Right cardiac atrium (tissue), 5 donors: Measurements from ENCODE around the gene PSMB11. TPM values are rescaled to one million over a fixed set of nuclear protein-coding genes. Genes with fewer than 3 reads are reported as not detected.

Source experiments
- ATAC-seq, 2 donors: fragments of 200-7000 bp; cut with Tn5 transposase; one replicate each; pipeline versions ENCODE4 v1.8.0 to v1.9.1; 2020; ENCODE audit warnings: moderate library complexity in 2 of 2, mild to moderate bottlenecking in 1 of 2
- DNase-seq, 3 donors: peaks; one replicate each; pipeline ENCODE4 v3.0.0-alpha.2; 2020
- H3K27ac ChIP-seq: one replicate; pipeline ENCODE4 v1.5.1; 2013; ENCODE audit warnings: mild to moderate bottlenecking, low read length, control low read depth, moderate library complexity
- H3K27me3 ChIP-seq: one replicate; pipeline ENCODE4 v1.6.1; 2013; ENCODE audit not compliant: control insufficient read depth, insufficient read depth
- H3K4me1 ChIP-seq: one replicate; pipeline ENCODE4 v1.6.1; 2013; ENCODE audit warnings: low read length; ENCODE audit not compliant: control insufficient read depth, insufficient read depth
- H3K4me3 ChIP-seq: one replicate; pipeline ENCODE4 v1.5.1; 2013; ENCODE audit warnings: low read length, control low read depth
- H3K9me3 ChIP-seq: one replicate; pipeline ENCODE4 v1.6.1; 2013; ENCODE audit warnings: low read length; ENCODE audit not compliant: control insufficient read depth
- WGBS: extraction: QIAGEN DNeasy Blood & Tissue Kit; methylation state at CpG from one replicate; pipeline ENCODE4 v1.1.7; 2013; 5-methylcytosine and 5-hydroxymethylcytosine counted together
- intact Hi-C, 4 donors: fragments of 100-400 bp; cut with DNase I; formaldehyde crosslinking; loops; one replicate each; pipeline versions ENCODE4 v1.11.0 to v1.14.0; 2022 to 2023
- long read RNA-seq, 4 donors: library from polyadenylated mRNA; unstranded; transcript quantifications; one replicate each; pipeline ENCODE4 v2.0.0, GENCODE V29; 2020 to 2021
- polyA plus RNA-seq: library from polyadenylated mRNA; stranded (reverse); fragments of 200-250 nt; gene quantifications from one replicate; pipeline ENCODE4 v1.2.3, GENCODE V29; 2013
- total RNA-seq, 4 donors: library from RNA; stranded (reverse); fragmentation: NEBNext Ultra II Directional; extraction: Animal tissue kit (Norgen Biotek cat#: 25700); gene quantifications; one replicate each; pipeline ENCODE4 v1.2.1, GENCODE V29; 2021
- donor health status: healthy with polysubstance abuse.
- donor health status: DM: no; HTN: yes; CAD: no.
- donor health status: DM: no; HTN: no; CAD: no.
- donor health status: DM: no; HTN: yes; CAD: no; lungs with severe emphysema.
- donor health status: DM: yes; HTN: yes; CAD: no.

PSMB11 gene, protein sequence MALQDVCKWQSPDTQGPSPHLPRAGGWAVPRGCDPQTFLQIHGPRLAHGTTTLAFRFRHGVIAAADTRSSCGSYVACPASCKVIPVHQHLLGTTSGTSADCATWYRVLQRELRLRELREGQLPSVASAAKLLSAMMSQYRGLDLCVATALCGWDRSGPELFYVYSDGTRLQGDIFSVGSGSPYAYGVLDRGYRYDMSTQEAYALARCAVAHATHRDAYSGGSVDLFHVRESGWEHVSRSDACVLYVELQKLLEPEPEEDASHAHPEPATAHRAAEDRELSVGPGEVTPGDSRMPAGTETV
- not detected for total RNA-seq
- not detected for polyA plus RNA-seq
- long read RNA-seq, donor 1 = 0 reads
- long read RNA-seq, donor 2 = 0 reads
- long read RNA-seq, donor 3 = 0 reads
- long read RNA-seq, donor 4 = 0 reads

DNA sequence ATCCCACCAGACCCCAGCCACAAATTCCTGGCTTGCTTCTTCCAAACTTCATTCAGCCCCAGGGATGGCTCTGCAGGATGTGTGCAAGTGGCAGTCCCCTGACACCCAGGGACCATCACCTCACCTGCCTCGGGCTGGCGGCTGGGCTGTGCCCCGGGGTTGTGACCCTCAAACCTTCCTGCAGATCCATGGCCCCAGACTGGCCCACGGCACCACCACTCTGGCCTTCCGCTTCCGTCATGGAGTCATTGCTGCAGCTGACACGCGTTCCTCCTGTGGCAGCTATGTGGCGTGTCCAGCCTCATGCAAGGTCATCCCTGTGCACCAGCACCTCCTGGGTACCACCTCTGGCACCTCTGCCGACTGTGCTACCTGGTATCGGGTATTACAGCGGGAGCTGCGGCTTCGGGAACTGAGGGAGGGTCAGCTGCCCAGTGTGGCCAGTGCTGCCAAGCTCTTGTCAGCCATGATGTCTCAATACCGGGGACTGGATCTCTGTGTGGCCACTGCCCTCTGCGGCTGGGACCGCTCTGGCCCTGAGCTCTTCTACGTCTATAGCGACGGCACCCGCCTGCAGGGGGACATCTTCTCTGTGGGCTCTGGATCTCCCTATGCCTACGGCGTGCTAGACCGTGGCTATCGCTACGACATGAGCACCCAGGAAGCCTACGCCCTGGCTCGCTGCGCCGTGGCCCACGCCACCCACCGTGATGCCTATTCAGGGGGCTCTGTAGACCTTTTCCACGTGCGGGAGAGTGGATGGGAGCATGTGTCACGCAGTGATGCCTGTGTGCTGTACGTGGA is at the start of gene PSMB11:
PSMB11 (plus strand) TSS at position 51 of the 804 bp plus-strand sequence; CDS start at position 65, 14 bp downstream.
- 95% methylated on average over 36 of the region's 36 CpGs for WGBS
- DNase-seq (no peak), ATAC-seq (no peak)
- intact Hi-C loops = no loop called here
- H3K9me3 ChIP-seq = no peaks in the 10 kb centered on the region
- no peaks in the 10 kb centered on the region for H3K27me3 ChIP-seq
- H3K4me3 ChIP-seq = no peak within 1 kb of the TSS
- H3K4me1 ChIP-seq = peaks cover 4% of the 10 kb centered on the region
- H3K27ac ChIP-seq = no peak within 1 kb of the TSS

DNA sequence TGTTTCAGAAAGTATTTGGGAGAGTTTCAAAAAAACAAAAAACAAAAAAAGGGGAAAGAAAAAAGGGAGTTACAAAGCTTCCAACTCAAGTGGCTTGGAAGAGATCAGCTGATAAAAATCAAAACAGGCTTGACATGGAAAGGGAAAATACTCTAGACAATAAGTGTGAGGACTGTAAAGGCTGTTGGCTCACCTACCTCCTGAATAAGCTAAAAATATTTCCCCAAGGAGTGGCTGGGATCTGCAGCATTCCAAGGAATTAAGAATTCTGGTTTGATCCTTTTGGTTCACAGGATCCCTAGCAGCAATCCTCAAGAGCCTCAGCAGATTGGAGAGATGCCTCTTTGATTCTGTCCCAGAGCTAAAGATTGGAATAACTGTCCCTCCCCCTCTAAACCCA is 48.5 kb upstream of the PSMB11 start:
- no peak for DNase-seq
- Histone ChIP-seq H3K4me3 (no peak overlapping the region), H3K4me1 (no peaks in the 10 kb centered on the region), H3K9me3 (no peaks in the 10 kb centered on the region), H3K27ac (no peak overlapping the region), H3K27me3 (no peaks in the 10 kb centered on the region)
- intact Hi-C loops = no loop called here
- ATAC-seq = no peak

DNA sequence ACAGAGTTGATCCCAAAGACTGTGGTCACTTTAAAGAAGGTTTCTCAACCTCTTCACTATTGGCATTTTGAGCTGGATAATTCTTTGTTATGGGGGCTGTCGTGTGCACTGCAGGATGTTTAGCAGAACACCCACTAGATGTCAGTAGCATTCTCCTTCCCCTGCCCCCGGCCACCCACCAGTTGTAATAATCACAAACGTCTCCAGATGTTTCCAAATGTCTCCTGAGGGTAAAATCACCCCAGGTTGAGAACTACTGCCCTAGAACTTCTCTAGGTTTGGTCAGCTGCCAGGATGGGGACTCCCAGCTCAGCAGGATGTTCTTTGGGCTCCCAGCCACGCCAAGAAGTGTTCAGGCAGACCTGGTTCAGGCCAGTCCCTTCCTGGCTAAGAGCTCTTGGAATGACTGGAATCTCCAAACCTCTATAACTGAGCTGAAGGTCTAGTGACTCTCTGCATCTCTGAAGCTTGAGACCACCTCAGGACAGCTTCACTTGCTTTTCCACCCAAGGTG is 47.2 kb upstream of the PSMB11 start:
- Histone ChIP-seq H3K4me3 (no peak overlapping the region), H3K27me3 (no peaks in the 10 kb centered on the region), H3K9me3 (no peaks in the 10 kb centered on the region), H3K27ac (no peak overlapping the region), H3K4me1 (peaks cover 2% of the 10 kb centered on the region)
- WGBS = 7% methylated on average over 4 of the region's 4 CpGs
- ATAC-seq = peak; percentile 36 to 65
- DNase-seq = no peak
- intact Hi-C loops = no loop called here

DNA sequence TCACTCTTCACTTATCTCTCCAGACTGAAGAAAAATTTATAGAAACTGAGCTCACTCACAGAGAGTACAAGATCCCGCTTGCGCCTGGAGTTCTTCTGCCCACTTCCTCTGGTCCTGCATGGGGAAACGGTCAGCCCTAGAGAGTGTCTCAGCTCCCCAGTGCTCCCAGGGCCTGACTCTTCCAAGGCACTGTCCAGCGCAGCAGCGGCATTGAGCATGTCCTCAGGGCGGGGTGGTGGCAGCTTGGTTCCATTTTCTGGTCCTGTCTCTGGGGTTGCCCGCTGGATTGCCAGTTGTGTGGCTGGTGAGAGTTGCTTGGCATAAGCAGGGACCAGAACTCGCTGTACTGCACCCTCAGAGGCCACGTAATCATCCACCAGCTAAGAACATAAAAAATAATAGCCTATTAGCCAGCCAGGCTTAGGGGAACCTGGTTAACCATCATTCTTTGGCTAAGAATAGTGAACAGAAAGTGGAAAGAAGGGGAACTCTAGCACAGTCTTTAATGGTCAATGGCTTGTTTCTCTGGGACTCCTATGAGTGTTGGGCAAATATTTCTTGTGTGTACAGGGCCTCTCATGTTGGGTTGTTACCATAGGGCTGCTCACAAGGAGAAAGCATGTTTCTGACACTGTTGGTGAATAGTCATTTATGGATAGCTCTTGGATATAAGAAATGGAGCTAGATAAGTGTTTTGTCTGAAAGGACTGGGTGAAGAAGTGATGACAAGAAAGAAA is 46.0 kb upstream of the PSMB11 start:
- Histone ChIP-seq H3K27me3 (no peaks in the 10 kb centered on the region), H3K4me3 (no peak overlapping the region), H3K4me1 (peaks cover 2% of the 10 kb centered on the region), H3K27ac (no peak overlapping the region), H3K9me3 (no peaks in the 10 kb centered on the region)
- no peak for DNase-seq
- WGBS = 91% methylated on average over 9 of the region's 9 CpGs
- no peak for ATAC-seq
- intact Hi-C loops = no loop called here

DNA sequence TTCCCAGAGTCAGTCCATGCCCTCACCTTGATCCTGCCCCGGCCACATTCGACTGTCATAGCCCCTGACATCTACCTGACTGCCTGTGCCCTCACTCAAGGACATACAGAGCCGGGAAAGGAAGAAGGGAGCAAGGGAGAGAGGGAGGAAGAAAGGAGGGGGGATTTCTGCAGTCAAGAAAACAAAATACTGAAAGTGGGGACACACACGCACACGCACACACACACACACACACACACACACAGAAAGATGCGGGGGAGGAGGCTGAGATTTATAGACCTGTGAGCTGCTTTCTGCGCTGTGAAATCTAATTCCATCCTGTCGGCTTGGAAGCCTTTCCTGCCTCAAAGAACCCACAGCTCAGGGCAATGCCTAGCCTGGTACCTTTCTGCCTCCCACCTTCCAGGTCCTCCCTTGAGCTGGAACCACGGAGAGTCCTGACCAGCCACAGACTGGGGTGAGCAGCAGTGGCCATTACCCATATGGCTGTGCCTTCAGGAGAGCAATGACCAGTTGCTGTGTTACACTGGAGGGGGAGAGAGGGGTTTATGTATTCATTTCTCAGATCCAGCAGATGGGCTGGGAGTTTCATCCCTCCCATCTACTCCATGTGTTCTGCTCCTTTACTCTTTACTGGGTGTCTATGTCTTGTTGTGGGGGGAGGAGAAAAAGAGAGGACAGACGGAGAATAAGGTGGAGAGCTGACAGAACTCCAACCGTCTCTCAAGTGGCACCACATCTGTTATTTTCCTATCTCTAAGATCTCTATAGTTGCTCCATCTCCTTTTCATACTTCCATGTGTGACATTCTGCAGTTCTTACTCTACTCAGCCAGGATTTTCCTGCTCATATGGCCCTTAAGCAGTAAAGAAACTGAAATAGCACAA is 45.0 kb upstream of the PSMB11 start:
- Histone ChIP-seq H3K27ac (no peak overlapping the region), H3K9me3 (no peaks in the 10 kb centered on the region), H3K4me3 (no peak overlapping the region), H3K4me1 (peaks cover 2% of the 10 kb centered on the region), H3K27me3 (no peaks in the 10 kb centered on the region)
- ATAC-seq (no peak), DNase-seq (no peak)
- WGBS = 76% methylated on average over 11 of the region's 11 CpGs
- intact Hi-C loops = no loop called here

DNA sequence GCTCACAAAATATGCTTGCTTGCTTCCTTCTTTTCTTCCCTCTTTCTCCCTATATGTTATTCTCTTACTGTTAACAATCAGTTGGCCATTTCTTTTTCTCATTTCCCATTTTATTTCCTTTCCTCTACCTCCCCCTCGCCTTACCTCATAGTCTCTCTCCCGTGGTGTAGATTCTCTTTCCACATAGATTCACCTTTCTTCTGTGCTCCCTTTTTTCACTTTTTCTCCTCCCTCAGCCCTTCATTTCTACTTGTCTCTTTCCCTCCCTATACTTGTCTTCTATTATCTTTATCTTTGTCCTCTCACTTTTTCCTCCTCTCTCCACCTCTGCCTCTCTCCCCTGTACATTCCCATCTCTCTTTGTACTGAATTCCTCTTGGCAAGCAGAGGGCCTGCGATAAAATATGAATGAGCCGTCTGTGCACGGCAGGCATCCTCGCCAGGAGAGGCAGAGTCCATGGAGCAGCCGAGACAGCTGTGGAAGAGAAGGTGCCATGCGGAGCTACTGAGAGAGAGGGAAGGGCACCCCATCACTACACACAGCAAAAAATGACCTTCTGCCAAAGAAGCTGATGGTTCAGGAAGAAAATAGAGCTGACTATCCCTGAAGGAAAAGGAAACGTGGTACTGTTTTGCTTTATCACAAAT is 44.2 kb upstream of the PSMB11 start:
- Histone ChIP-seq H3K27me3 (no peaks in the 10 kb centered on the region), H3K4me1 (peaks cover 2% of the 10 kb centered on the region), H3K4me3 (no peak overlapping the region), H3K9me3 (no peaks in the 10 kb centered on the region), H3K27ac (no peak overlapping the region)
- peak in 1 of 2 donors; percentile 40 for ATAC-seq
- WGBS = 56% methylated on average over 9 of the region's 9 CpGs
- no peak for DNase-seq
- intact Hi-C loops = no loop called here

DNA sequence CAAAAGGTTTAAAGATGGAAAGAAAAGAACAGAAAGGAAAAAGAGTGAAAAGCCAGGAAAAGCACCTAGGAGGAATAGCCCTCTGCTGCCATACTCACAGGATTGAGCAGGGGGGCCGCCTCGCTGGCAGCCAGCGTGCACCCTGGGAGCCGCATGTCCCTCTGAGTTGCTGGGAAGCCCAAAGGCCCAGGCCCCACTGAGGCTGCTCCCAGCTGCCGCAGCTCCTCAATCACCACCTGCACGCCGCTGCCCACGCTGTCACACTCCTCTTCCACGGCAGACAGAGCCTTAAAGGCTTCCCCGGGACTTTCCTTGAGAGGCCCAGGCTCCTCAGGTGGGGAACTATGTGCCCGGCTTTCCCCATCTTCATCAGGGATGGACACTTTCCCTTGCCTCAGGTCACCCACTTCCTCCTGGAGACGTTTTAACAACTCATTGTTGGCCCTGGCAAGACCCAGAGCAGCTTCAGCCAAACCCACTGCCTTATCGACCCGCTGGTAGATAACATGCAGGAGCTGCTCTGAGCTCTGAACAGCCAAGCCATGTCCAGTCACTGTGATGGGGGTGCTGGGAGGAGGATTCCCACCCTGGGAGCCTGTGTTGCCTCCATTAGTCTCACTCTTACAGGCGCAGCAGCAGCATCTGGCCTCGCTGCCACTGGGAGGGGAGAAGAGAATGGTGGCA is 43.5 kb upstream of the PSMB11 start:
- intact Hi-C loops = no loop called here
- Histone ChIP-seq H3K27me3 (no peaks in the 10 kb centered on the region), H3K9me3 (no peaks in the 10 kb centered on the region), H3K4me1 (peaks cover 2% of the 10 kb centered on the region), H3K27ac (no peak overlapping the region), H3K4me3 (no peak overlapping the region)
- DNase-seq (no peak), ATAC-seq (peak; percentile 46 to 50)
- 71% methylated on average over 16 of the region's 16 CpGs for WGBS

DNA sequence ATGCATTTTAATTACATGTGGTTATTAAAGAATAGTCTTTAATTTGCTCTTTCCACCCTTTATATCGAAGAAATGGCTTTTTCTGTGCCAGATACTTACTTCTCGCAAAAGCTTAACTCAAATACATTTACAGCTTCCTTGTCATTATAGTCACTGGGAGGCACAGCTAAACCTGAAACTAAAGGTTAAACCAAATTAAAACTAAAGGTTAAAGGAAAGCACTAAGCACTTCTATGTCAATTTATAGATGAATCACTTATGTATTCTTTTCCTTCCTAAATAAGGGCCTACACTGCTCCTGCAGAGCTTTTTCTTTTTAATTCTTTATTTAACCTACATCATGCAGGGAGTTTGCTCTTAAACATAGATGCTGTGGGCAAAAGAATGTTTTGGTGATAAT is 41.2 kb upstream of the PSMB11 start:
- H3K9me3 ChIP-seq = no peaks in the 10 kb centered on the region
- no peaks in the 10 kb centered on the region for H3K27me3 ChIP-seq
- WGBS = 98% methylated on average over 2 of the region's 2 CpGs
- no peak overlapping the region for H3K4me3 ChIP-seq
- intact Hi-C loops = no loop called here
- ATAC-seq (no peak), DNase-seq (no peak)
- H3K27ac ChIP-seq = no peak overlapping the region
- peaks cover 2% of the 10 kb centered on the region for H3K4me1 ChIP-seq

DNA sequence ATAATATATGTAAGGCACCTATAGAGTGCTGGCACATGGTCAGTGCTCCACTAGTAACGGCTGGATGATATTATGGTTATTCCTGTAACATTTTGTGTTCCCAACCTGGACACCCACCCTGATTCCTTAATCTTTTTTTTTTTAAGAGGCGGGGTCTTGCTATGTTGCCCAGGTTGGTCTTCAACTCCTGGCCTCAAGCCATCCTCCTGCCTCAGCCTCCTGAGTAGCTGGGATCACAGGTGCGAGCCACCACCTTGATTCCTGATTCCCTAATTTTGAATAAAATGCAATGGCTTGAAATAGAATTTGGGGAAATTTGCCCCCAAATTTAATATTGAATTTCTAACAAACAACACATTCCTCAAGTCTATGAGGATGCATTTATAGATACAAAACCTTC is 39.4 kb upstream of the PSMB11 start:
- Histone ChIP-seq H3K4me1 (peaks cover 2% of the 10 kb centered on the region), H3K9me3 (no peaks in the 10 kb centered on the region), H3K27ac (no peak overlapping the region), H3K27me3 (no peaks in the 10 kb centered on the region), H3K4me3 (no peak overlapping the region)
- DNase-seq = no peak
- WGBS = 95% methylated on average over 3 of the region's 3 CpGs
- intact Hi-C loops = no loop called here
- ATAC-seq = no peak
